Activated CD4-positive, alpha-beta T cell treated with anti-CD3 and anti-CD28 coated beads for 36 hours (primary cell): ENCODE data around the gene AP2A2. TPM values are rescaled to one million over a fixed set of nuclear protein-coding genes. Genes with fewer than 3 reads are reported as not detected.

Experiments used
- ATAC-seq: fragments of 200-7000 bp; cut with Tn5 transposase; one replicate; pipeline ENCODE4 v1.10.0; 2021; ENCODE audit warnings: mild to moderate bottlenecking, moderate library complexity
- CTCF ChIA-PET: fragments of 350-600 bp; sonication (Branson Sonifier 250); formaldehyde crosslinking; loops from one replicate; lab custom pipeline; 2021; ENCODE audit warnings: antibody characterized with exemption; lab: Charles Lee
- POLR2A ChIA-PET: fragments of 350-600 bp; sonication (Branson Sonifier 250); formaldehyde crosslinking; loops from one replicate; lab custom pipeline; 2021; ENCODE audit warnings: antibody characterized with exemption, inconsistent platforms; lab: Charles Lee
- DNase-seq: peaks from one replicate; pipeline ENCODE4 v3.0.0-alpha.2; 2020
- H3K27ac Mint-ChIP-seq: one replicate; pipeline ENCODE4 v1.8.0; 2021; ENCODE audit warnings: mixed read lengths
- H3K27me3 Mint-ChIP-seq: one replicate; pipeline ENCODE4 v1.8.0; 2021; ENCODE audit warnings: mixed read lengths
- H3K36me3 Mint-ChIP-seq: one replicate; pipeline ENCODE4 v1.8.0; 2021; ENCODE audit warnings: low read depth, mixed read lengths
- H3K4me1 Mint-ChIP-seq: one replicate; pipeline ENCODE4 v1.8.0; 2021; ENCODE audit warnings: mixed read lengths
- H3K4me3 Mint-ChIP-seq: one replicate; pipeline ENCODE4 v1.8.0; 2021; ENCODE audit warnings: mild to moderate bottlenecking, moderate library complexity, mixed read lengths
- H3K9me3 Mint-ChIP-seq: one replicate; pipeline ENCODE4 v1.8.0; 2021; ENCODE audit warnings: low read depth, mixed read lengths
- intact Hi-C, 2 experiments: fragments of 100-400 bp; cut with DNase I in 1 of 2; cut with micrococcal nuclease in 1 of 2; formaldehyde crosslinking; loops; one replicate each; pipeline versions ENCODE4 v1.14.2 to v1.15.1; 2022 to 2024; cut with DNase I, micrococcal nuclease
- total RNA-seq, 2 experiments: library from RNA; stranded (reverse); gene quantifications; one replicate each; pipeline ENCODE4 v1.2.3, GENCODE V29; 2021

AP2A2 gene
- total RNA-seq, 2 experiments from 2014 or later = 43.5 to 71.6 TPM

- intact Hi-C loops = no loop called here
- ATAC-seq (peak; percentile 24), DNase-seq (no peak)
- Mint-ChIP-seq H3K36me3 (peaks cover 13% of the 10 kb centered on the region), H3K9me3 (no peaks in the 10 kb centered on the region), H3K4me3 (peak overlapping the region; percentile 1), H3K27ac (peak overlapping the region; percentile 64), H3K27me3 (no peaks in the 10 kb centered on the region), H3K4me1 (peaks cover 58% of the 10 kb centered on the region)
- ChIA-PET POLR2A (interaction anchor here (0.6 kb wide), 1 partner anchor 297 kb away, joined by 3 read pairs; no protein-coding TSS in a partner anchor), CTCF (interaction anchor here (0.6 to 1.0 kb wide), 6 partner anchors 12 to 349 kb away, joined by 3 to 5 read pairs (median 4); no protein-coding TSS in a partner anchor)
These were observed 14.9 kb downstream of the AP2A2 start for GRCh38 chr11:940496-941135.

- no peak for ATAC-seq
- Mint-ChIP-seq H3K9me3 (no peaks in the 10 kb centered on the region), H3K4me1 (peaks cover 47% of the 10 kb centered on the region), H3K36me3 (peaks cover 29% of the 10 kb centered on the region), H3K27ac (peak overlapping the region; percentile 64), H3K27me3 (no peaks in the 10 kb centered on the region), H3K4me3 (no peak overlapping the region)
- intact Hi-C loops = no loop called here
- ChIA-PET CTCF (no interaction called here), POLR2A (no interaction called here)
- DNase-seq = no peak
These were observed 17.2 kb downstream of the AP2A2 start for GRCh38 chr11:942823-943222.

- ATAC-seq (no peak), DNase-seq (no peak)
- intact Hi-C loops = no loop called here
- H3K9me3 Mint-ChIP-seq = no peaks in the 10 kb centered on the region
- ChIA-PET CTCF (interaction anchor here (0.9 kb wide), 1 partner anchor 11 kb away, joined by 3 read pairs; no protein-coding TSS in a partner anchor), POLR2A (no interaction called here)
- H3K27ac Mint-ChIP-seq = no peak overlapping the region
- no peaks in the 10 kb centered on the region for H3K27me3 Mint-ChIP-seq
- H3K4me3 Mint-ChIP-seq = no peak overlapping the region
- H3K4me1 Mint-ChIP-seq = peaks cover 30% of the 10 kb centered on the region
- H3K36me3 Mint-ChIP-seq = peaks cover 45% of the 10 kb centered on the region
These were observed 19.2 kb downstream of the AP2A2 start for GRCh38 chr11:944711-945470.

GRCh38 chr11:945986-946385 is 20.3 kb downstream of the AP2A2 start:
- intact Hi-C loops = no loop called here

GRCh38 chr11:947744-948143 is 22.1 kb downstream of the AP2A2 start:
- Mint-ChIP-seq H3K36me3 (peaks cover 51% of the 10 kb centered on the region), H3K27ac (no peak overlapping the region), H3K4me3 (no peak overlapping the region), H3K27me3 (no peaks in the 10 kb centered on the region), H3K9me3 (no peaks in the 10 kb centered on the region), H3K4me1 (peaks cover 9% of the 10 kb centered on the region)
- ChIA-PET POLR2A (no interaction called here), CTCF (interaction anchor here (1.0 kb wide), 1 partner anchor 36 kb away, joined by 4 read pairs; no protein-coding TSS in a partner anchor)
- no peak for ATAC-seq
- intact Hi-C loops = no loop called here
- no peak for DNase-seq

More at GRCh38 chr11:945986-946385, 20.3 kb downstream of the AP2A2 start:
- no peak for ATAC-seq
- peaks cover 51% of the 10 kb centered on the region for H3K36me3 Mint-ChIP-seq
- no peak overlapping the region for H3K4me3 Mint-ChIP-seq
- ChIA-PET POLR2A (no interaction called here), CTCF (interaction anchor here (0.9 kb wide), 1 partner anchor 8 kb away, joined by 3 read pairs; no protein-coding TSS in a partner anchor)
- no peak for DNase-seq
- H3K4me1 Mint-ChIP-seq = peaks cover 19% of the 10 kb centered on the region
- no peak overlapping the region for H3K27ac Mint-ChIP-seq
- no peaks in the 10 kb centered on the region for H3K27me3 Mint-ChIP-seq
- no peaks in the 10 kb centered on the region for H3K9me3 Mint-ChIP-seq

GRCh38 chr11:951507-951906 is 25.8 kb downstream of the AP2A2 start:
- no peak for DNase-seq
- ChIA-PET CTCF (interaction anchor here (0.8 to 1.2 kb wide), 3 partner anchors 14 to 101 kb away, joined by 3 to 4 read pairs (median 3); no protein-coding TSS in a partner anchor), POLR2A (interaction anchor here (0.6 kb wide), 1 partner anchor 1348 kb away, joined by 3 read pairs; no protein-coding TSS in a partner anchor)
- H3K4me3 Mint-ChIP-seq = no peak overlapping the region
- H3K27ac Mint-ChIP-seq = no peak overlapping the region
- no peaks in the 10 kb centered on the region for H3K9me3 Mint-ChIP-seq
- peaks cover 19% of the 10 kb centered on the region for H3K4me1 Mint-ChIP-seq
- H3K27me3 Mint-ChIP-seq = no peaks in the 10 kb centered on the region
- intact Hi-C loops = no loop called here
- no peak for ATAC-seq
- H3K36me3 Mint-ChIP-seq = peaks cover 32% of the 10 kb centered on the region

- Mint-ChIP-seq H3K9me3 (no peaks in the 10 kb centered on the region), H3K4me1 (peaks cover 20% of the 10 kb centered on the region), H3K27me3 (no peaks in the 10 kb centered on the region), H3K4me3 (no peak overlapping the region), H3K36me3 (peaks cover 30% of the 10 kb centered on the region), H3K27ac (no peak overlapping the region)
- intact Hi-C loops = no loop called here
- DNase-seq (no peak), ATAC-seq (no peak)
- ChIA-PET CTCF (interaction anchor here (0.9 to 1.2 kb wide), 2 partner anchors 15 to 105 kb away, joined by 3 read pairs; no protein-coding TSS in a partner anchor), POLR2A (no interaction called here)
These were observed 27.0 kb downstream of the AP2A2 start for GRCh38 chr11:952406-953385.

GRCh38 chr11:953512-953911 is 27.8 kb downstream of the AP2A2 start:
- Mint-ChIP-seq H3K27me3 (no peaks in the 10 kb centered on the region), H3K9me3 (no peaks in the 10 kb centered on the region), H3K4me1 (peaks cover 20% of the 10 kb centered on the region), H3K4me3 (no peak overlapping the region), H3K36me3 (peaks cover 23% of the 10 kb centered on the region), H3K27ac (no peak overlapping the region)
- ATAC-seq (no peak), DNase-seq (no peak)
- POLR2A ChIA-PET = no interaction called here
- CTCF ChIA-PET = no interaction called here
- intact Hi-C loops = no loop called here

- Mint-ChIP-seq H3K27ac (peak overlapping the region; percentile 8), H3K27me3 (no peaks in the 10 kb centered on the region), H3K4me3 (no peak overlapping the region), H3K36me3 (peaks cover 15% of the 10 kb centered on the region), H3K4me1 (peaks cover 20% of the 10 kb centered on the region), H3K9me3 (no peaks in the 10 kb centered on the region)
- ChIA-PET POLR2A (no interaction called here), CTCF (interaction anchor here (1.0 to 1.2 kb wide), 2 partner anchors 10 kb away, joined by 3 to 6 read pairs; no protein-coding TSS in a partner anchor)
- ATAC-seq (no peak), DNase-seq (no peak)
- intact Hi-C loops = no loop called here
These were observed 28.9 kb downstream of the AP2A2 start for GRCh38 chr11:954392-955153.
